LNCAP (cell line): ENCODE results near the gene ZDBF2.

Experiments
- CTCF ChIP-seq: fragments of 450-650 bp; IDR thresholded peaks from 2 replicates; pipeline ENCODE4 v1.5.1; 2017; ENCODE audit warnings: mild to moderate bottlenecking

ZDBF2 gene

GRCh38 chr2:206274434-206275311 is at the start of gene ZDBF2:
ZDBF2 (plus strand) TSS chr2:206274663; CDS start chr2:206281850, 7,187 bp downstream.
- TF ChIP-seq CTCF = no peak

DNA sequence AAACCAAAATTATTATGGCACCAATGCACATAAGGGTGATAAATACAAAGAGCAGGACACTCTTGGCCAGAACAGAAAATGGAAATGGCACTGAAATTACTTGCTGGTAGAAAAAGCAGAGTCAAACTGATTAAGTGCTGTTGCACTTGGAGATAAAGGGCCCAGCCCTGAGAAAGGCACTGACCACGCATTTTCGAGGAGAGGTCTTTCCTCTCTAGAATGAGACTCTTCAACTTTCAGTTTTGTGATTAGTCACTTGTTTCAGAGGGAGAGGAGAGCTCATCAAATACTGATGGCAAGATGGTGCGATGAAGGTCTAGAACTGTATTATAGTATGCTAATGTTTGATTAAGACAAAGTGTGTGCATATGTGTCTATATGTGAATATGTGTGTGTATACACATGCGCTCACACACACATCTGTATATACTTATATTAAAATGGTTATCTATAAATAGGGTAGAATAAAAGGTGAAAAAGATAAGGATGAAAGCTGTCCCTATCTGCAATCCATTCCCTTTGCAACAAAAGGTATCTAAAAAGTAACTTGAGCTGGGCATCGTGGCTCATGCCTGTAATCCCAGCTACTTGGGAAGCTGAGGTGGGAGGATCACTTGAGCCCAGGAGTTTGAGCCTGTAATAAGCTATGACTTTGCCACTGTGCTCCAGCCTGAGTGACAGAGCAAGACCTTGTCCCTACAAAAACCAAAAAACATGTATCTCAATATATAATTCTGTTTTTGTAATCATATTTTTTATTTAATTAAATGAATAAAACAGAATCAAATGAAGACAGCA is 48.8 kb upstream of the ZDBF2 start:
- no peak for TF ChIP-seq CTCF

DNA sequence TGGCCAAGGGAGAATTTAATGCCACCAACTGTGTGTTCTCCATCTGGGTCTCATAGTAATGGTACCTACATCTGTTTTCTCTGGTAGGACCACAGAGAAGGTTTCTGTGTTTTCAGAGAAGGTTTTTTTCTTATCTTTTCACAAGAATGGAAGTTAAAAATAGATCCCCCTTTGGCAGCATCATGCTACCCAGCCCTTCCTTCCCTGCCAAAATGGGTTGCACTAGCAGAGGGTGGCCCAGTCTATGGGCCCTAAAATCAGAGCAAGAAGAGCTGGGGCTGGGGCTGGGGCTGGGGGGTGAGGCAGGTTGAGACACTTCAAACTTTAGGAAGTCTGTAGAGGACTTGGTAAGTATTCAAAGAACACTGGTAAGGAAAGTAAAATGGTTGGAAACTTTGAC is 44.8 kb upstream of the ZDBF2 start:
- no peak for TF ChIP-seq CTCF

DNA sequence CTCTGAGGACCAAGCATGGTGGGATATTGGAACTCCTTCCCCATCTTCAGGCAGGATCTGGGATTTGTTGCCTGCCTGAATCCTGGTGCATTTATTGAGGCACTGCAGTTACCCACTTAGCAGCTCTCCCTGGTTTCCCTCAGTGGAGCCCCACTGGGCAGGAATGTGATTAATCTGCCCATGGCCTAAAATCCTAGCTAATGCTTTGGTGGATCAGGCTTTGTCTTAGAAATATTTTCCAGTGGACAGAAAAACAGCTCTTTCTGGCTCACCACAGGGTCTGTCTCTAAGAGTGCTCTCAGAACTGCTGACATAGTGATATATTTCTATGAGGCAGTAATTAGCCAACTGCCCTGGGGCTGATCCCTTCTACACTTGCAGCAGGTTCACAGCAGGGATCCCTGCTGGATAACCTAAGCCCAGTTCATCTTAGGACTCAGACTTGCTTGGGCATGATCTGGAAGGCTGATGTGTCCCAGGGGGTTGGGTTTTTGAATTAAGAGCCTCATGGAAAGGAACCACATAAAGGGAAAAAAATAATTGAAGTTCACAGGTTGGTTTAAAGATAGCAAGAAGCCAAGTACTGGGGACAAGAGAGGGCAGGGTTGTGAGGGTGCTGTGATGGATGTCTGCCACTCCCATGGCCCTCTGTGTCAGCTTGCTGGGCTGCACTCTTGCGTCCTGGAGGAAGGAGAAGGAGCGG is 44.3 kb upstream of the ZDBF2 start:
- TF ChIP-seq CTCF = no peak

DNA sequence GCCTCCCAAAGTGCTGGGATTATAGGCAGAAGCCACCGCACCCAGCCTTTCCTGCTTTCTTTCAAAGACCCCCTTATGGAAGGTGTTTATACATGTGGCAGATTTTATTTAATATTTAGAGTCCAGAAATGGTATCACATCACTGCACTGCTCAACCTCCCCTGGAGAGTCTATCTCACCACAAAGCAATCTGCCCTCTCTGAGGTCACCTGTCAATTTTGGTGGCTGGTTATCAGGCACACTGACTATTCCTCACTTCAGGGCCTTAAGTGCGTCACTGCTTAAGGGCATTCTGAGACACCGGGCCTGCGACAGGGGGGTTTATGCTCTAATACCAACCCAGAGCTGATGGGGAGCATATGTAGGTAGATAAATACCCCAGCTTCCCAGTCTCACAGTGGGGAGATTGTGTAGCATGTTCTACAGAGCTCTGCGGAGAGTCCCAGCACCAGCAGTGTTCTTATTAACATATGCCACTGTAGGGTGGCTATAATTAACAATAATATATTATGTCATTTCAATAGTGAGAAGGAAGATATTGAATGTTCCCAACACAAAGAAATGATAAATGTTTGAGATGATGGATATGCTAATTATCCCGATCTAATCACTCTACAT is 42.7 kb upstream of the ZDBF2 start:
- no peak for TF ChIP-seq CTCF

GRCh38 chr2:206232287-206233035 is 42.0 kb upstream of the ZDBF2 start:
- TF ChIP-seq CTCF = no peak
